ENCODE measurements around the gene CCN5.

Gene CCN5

DNA sequence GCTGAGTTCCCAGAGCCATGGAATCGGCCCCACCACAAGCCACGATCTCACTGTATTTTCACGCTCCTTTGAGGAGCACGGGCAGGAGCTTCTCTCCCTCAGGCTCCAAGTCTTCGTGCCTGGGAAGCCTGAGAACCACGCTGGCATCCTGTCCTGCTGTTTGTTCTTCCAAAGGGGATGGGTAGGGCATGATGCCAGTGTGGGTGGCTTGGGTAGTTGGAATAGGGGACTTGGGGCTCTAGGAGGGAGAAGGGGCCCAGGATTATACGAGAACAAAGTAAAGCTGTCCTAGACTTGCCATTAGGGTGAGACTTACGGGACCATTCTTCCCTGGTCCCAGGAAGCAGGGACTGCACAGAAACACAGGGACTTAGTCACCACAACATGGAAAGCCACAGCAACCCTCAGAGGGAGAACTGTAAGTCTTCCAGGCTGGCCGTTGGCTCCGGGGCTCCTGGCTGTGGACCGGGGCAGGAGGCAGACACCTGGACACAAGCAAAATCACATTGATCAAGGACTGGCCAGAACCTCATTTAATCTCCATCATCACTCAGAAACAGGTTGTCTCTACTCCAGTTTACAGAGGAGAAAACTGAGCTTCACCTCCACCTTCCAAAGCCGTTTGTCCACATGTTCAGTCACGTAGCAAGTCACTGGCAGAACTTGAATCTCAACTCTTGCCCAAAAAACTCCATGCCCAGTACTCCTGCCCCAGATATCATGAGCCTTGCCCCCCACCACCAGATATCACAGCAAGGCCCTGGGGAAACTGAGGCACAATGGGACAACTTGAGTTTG, 1.3 kb downstream of the CCN5 start:
- DNase-seq: no peak

- no peak for DNase-seq
These were observed 2.8 kb downstream of the CCN5 start for GRCh38 chr20:44717986-44718385.

GRCh38 chr20:44719841-44720240, 4.7 kb downstream of the CCN5 start:
- DNase-seq: no peak

DNA sequence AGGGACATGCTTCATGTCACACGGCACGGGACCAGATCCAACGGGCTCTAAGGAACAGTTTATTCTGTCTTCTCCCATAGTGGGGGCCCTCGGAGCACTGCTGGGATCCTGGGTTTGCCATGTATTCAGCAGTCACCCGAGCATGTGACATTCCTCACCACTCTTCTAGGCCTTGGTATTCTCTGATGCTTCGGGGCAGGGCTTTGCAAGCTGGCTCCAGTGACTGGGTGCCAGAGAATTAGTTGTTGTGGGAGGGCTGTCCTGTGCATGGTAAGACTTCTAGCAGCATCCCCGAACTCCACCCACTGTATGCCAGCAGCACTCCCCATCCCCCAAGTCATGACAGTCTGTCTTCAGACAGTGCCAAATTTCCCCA, 5.4 kb downstream of the CCN5 start:
- DNase-seq: no peak

DNA sequence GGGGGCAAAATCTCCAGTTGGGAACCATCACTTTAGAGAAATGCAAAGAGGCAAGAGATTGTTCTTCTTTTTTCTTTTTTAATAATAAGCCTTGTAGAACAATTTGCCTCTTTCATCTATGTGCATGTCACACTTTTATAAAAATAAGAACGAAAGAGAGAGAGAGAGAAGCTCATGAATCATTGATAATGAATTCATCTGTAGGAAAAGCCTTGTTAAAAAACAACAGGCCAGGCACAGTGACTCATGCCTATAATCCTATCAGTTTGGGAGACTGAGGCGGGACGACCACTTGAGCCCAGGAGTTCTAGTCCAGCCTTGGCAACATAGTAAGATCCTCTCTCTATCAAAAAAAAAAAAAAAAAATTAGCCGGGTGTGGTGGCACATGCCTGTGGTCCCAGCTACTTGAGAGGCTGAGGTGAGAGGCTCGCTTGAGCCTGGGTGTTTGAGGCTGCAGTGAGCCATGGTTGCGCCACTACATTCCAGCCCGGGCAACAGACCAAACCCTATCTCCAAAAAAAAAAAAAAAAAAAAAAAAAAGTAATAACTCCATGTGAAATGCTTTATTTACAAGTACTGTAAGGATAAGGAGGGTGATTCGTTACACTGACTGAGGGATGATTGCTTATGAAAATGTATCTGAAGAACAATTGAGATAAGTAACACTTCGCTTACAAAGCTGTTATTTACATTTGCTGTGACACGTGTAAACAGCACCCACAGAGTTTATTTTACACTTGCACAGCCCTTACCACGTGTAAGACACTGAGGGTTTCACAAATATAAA, 6.0 kb downstream of the CCN5 start:
- no peak for DNase-seq

DNA sequence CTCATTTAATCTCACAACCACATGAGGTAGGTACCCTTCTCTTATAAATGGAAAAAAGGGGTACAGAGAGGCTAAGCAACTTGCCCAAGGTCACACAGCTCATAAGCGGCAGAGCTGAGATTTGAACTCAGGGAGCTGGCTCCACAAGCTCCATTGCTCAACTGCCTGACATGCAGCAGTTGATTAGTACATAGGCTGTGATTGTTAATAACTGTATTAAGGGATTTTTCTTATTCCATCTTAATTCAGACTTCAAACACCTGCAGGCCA, 6.6 kb downstream of the CCN5 start:
- no peak for DNase-seq

GRCh38 chr20:44722990-44723389, 7.8 kb downstream of the CCN5 start:
- no peak for DNase-seq

DNA sequence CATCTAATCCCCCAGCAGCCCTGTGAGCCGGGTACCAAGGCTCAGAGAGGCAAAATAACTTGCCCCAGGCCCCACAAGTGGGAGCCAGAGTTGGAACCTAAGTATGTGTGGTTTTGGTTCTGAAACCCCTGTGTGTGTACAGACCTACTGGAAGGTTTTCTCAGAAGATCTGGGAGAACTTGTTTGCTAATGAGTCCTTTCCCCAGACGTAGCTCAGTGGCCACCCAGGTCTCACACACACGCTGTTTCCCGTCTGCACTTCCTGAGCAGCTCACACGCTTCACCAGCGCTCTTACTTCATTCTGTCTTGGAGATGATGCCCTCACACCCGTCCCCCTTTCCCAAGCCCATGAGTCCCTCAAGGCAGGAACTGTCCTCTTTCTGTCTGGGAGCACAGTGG, 8.2 kb downstream of the CCN5 start:
- DNase-seq: no peak

DNA sequence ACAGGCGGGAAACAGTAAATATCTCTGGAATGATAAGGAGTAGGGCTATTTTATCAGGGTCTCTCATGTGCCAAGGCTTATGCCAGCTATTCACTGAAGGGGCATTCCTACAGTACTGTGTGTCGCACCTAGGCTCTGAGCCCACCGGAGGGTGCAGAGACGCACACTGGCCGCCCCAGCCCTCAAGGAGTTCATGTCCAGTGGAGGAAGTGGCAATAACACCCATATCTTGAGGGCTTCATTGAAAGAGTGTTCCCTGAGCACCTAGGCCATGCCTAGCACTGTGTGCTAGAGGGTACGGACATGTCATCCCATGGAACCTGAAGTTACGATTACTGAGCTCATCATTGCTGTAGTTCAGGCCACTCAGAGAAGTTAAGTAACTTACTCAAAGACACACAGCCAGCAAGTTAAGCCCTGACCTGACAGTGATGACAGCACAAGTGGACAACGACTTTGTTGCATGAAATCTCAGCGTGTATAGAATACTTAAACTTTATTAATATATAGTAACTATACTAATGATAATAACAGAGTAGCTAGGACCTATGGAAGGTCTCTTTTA, 8.7 kb downstream of the CCN5 start:
- no peak for DNase-seq

- DNase-seq: no peak
These were observed 9.4 kb downstream of the CCN5 start for GRCh38 chr20:44724423-44725091.

DNA sequence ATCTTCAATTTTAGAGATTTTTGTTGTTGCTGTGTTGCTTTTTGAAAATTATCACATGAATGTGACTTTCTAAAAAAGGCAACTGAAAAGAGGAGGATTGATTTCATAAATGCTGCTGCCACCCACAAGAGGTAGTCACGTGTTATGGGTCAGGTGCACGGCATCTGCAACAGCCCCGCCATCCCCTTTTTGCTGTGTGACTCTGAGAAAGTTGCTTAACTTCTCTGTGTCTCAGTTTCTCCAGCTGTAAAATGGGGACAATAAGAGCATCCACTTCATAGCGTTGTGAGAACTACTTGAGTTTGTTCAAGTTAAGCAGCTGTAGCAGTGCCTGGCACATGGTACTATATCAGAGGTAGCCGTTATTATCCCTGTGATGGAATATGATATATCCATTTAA, 10.7 kb downstream of the CCN5 start:
- DNase-seq: no peak

GRCh38 chr20:44727039-44727438, 11.9 kb downstream of the CCN5 start:
- DNase-seq: no peak

DNA sequence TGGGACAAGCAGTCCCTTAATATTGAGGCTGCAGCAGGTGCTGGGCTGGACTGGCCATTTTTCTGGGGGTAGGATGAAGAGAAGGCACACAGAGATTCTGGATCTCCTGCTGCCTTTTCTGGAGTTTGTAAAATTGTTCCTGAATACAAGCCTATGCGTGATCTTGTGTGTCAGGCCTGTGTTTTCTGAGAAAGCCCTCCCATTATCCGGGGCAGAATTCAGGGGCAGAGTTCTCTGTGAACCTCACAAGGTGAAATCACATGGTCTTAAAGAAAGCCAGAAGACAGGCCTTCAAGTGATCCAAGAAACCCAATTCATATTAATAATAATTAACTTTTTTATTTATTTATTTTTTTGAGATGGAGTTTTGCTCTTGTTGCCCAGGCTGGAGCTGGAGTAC, 12.5 kb downstream of the CCN5 start:
- DNase-seq: no peak

DNA sequence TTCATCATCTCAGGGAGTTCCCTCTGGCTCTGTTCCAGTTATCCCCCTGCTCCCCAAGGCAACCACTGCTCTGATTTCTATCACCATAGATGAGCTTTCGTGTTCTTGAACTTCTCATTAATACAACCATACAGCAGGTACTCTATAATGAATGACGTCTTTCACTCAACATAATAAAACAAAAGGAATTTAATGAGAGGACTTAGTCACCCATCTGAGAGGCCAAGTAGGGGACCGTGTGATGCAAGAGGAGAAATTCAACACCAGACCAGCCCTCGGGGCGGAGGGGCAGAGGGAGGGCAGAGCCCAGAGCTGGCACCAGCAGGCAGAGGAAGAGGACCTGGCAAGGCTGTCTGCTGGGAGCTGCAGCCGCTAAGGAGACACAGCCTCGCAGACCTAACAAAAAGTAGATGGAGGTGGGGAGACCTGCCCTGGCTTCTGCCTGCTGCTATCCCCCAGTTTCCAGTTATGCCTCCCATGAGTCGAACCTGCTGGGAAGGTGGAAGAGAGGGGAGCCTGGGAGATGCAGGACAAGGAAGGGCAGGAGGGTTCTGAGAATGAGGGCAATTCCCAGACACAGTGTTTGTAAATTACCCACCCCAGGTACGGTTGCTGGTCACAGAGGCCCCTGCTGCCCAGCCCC, 13.8 kb downstream of the CCN5 start:
- DNase-seq: no peak

GRCh38 chr20:44730441-44730840, 15.3 kb downstream of the CCN5 start:
- DNase-seq: no peak

GRCh38 chr20:44731657-44732056, 16.5 kb downstream of the CCN5 start:
- no peak for DNase-seq

GRCh38 chr20:44732327-44732726, 17.2 kb downstream of the CCN5 start:
- no peak for DNase-seq

GRCh38 chr20:44733341-44734069, 18.3 kb downstream of the CCN5 start:
- peak; percentile 42 for DNase-seq

DNA sequence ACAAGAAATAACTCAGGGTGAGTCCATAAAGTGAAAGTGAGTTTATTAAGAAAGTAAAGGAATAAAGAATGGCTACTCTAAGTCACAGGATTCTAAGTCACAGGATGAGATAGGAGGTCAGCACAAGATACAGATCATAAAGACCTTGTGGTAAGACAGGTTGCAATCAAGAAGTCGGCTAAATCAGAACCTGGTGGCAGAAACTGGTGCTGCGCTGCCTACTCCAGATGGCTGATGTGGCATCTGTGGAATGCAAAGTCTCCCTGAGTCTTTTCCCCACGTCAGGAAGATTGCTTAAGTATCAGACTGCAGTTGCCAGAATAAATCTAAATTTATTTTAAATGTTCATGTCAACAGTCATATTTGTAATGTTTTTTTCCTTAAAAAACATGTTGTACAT, 19.8 kb downstream of the CCN5 start:
- DNase-seq: no peak

DNA sequence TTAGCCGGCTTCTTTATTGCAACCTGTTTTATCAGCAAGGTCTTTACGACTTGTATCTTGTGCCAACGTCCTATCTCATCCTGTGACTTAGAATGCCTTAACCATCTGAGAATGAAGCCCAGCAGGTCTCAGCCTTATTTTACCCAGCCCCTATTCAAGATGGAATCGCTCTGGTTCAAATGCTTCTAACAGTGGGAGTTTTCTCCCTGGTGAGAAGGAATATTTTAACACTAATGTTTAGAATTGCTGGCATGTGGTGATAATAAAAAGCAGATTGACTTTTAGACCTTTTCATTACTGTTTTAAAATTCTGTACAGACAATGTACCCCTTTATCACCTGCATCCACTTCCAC, 20.6 kb downstream of the CCN5 start:
- DNase-seq: no peak

- no peak for DNase-seq
These were observed 21.2 kb downstream of the CCN5 start for GRCh38 chr20:44736170-44737021.

GRCh38 chr20:44737116-44737515, 21.9 kb downstream of the CCN5 start:
- DNase-seq: no peak

Measured in effector CD4-positive, alpha-beta T cell (primary cell).